Kidney glomerular epithelial cell (primary cell): Measurements from ENCODE around the gene CORO2A.
A peak's percentile ranks its signal among the peaks of the same experiment; 100 is the strongest.
"Not testable (repeated sequence)": the region's sequence is repeated elsewhere in the genome, so short reads cannot be mapped to it uniquely, and the experiment has no call there.

Experiments
- DNase-seq: peaks from one replicate; lab custom pipeline; 2025; lab: John Stamatoyannopoulos, UW

Gene CORO2A

DNA sequence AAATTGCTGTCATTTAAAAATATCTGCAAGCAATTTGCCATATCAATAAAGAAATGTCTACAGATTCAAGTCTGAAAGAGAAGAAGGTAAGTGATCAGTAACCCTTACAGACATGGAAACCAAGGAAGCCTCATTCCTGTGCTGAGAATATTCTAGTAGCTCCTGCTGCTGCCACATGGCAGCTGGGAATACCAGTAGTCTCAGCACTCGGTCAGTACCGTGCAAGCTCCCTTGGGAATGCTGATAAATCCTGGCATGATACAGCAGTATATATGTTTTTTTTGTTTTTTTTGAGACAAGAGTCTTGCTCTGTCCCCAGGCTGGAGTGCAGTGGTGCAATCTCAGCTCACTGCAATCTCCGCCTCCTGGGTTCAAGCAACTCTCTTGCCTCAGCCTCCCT is 108.0 kb downstream of the CORO2A start:
- no peak for DNase-seq

DNA sequence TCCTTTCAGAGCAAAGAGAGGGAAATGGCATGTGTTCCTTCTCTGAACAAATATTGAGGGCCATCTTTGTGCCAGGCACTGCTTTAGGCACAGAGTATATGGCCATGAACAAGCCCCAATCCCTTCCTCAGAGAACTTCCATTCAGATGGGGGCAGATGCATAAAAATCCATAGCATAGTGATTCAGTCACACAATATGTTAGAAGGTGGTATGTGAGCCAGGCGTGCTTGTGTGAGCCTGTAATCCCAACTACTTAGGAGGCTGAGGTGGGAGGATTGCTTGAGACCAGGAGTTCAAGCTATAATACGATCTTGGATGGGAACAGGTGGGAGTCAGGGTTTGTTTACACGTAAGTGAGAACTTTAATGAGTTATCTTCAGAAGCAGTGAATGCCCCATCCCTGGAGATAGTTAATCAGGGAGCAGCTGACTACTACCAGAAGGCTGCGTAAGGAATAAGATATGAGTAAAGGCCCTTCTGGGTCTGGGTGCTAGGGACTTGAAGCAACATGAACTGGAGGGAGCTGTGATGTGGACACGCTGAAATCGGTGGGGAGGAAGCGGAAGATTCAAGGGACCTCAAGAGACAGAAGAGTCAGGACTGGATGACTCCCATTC is 108.8 kb downstream of the CORO2A start:
- DNase-seq = no peak

DNA sequence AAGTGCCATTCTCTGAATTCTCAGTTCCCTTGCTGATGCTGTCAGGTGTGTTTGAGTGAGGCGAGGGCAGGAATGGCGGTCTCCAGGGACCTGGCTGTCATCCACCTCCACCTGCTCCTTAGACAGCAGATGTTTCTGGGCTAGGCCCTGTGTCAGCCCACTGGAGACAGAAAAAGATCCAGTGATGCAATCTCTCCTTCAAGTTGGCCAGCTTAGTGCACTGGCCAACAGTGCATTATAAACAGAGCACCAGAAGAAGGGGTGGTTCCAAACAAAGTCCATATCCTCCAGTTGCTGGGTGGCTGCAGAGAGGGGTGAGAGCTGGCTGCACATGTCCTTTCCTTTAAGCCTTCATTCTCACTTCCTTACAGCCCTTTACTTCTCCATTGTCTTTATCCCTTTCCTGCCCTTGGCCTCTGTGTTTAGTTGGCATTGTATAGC is 109.4 kb downstream of the CORO2A start:
- DNase-seq = no peak

DNA sequence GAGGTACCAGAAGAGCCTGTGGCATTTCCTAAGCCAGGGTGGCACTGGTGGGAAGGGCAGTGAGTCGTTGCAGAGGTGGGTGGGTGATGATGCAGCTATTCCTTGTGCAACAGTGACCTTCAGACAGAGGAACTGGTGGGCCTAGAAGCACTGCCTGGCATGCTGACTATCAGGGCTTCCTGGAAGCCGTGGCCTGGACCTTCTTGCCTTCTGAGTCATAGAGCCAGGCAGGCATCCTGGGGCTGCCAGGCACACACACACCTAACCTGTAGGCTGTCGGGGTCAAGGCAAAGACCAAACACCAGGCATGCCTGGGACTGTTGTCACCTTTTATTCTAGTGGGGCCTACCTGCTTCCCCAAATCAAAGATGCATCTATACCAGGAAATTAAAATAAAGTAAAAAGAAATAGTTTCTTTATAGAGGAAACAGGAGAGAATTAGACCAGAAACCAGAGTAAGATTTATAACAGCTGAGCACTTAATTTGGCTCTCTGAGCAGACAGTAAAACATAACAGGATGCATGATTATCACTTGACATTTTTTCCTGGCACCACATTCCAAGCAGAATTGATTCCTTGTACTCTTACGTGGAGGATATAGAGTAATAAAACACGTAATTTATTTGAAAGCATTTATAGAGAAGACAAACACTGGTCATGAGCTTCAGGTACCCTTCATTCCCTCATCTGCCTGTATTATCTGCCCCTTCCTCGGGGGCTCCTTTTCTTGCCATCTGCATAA is 110.8 kb downstream of the CORO2A start:
- peak; percentile 32 for DNase-seq

DNA sequence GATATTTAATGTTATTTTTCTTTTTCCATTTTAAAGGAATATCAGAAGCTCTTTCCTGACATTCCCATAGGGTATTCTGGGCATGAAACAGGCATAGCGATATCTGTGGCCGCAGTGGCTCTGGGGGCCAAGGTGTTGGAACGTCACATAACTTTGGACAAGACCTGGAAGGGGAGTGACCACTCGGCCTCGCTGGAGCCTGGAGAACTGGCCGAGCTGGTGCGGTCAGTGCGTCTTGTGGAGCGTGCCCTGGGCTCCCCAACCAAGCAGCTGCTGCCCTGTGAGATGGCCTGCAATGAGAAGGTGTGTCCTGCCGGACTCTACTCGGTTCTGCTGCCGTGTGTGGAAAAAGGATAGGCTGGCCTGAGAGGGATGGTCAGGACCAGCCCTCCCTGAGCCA is 111.7 kb downstream of the CORO2A start:
- DNase-seq = no peak

DNA sequence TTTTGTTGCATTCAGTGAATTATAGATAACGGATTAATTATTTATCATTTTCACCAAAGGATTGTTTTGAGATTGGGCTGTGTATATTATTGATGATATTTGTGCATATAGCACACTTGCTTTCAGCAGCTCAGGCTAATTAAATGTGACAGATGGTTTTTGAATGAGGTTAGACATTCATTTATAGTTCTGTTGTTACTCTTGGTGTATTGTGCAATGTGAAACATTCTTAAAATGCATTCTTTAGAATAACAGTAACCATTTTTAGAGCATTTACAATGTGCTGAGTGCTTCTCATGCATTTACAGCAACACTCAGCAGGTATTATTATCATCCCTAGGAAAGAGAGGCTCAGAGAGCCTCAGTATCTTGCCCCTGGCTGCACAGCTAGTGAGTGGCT is 112.1 kb downstream of the CORO2A start:
- no peak for DNase-seq

DNA sequence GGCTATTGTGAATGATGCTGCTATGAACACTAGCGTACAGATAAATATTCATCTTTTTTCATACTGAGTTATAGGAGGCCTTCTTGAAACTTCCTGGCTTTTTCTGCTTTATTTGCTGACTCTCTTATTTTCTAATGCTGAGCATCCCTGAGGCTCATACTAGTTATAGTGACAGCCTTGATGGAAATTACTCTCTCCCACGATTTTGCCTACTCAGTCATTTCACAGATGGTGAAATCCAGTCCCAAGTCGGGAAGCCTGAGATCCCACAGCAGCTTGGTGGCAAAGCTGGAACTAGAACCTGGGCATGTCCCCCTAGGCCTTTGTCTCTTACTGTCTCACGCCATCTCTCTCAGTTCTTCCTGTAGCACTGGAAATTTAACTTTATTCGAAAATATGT is 113.5 kb downstream of the CORO2A start:
- DNase-seq = no peak

DNA sequence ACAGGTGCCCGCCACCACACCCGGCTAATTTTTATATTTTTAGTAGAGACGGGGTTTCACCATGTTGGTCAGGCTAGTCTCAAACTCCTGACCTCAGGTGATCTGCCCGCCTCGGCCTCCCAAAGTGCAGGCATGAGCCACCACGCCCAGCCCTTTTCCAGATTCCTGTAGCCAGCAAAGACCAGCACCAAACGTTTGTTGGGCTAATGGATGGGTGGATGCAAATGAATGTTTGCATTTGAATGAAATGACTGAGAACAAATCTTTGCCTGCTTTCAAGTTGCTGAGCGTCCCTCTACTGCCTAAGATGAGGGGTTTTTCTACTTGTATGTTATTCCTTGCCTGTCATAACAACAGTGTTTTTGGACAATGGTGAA is 115.9 kb downstream of the CORO2A start:
- not testable (repeated sequence) for DNase-seq

DNA sequence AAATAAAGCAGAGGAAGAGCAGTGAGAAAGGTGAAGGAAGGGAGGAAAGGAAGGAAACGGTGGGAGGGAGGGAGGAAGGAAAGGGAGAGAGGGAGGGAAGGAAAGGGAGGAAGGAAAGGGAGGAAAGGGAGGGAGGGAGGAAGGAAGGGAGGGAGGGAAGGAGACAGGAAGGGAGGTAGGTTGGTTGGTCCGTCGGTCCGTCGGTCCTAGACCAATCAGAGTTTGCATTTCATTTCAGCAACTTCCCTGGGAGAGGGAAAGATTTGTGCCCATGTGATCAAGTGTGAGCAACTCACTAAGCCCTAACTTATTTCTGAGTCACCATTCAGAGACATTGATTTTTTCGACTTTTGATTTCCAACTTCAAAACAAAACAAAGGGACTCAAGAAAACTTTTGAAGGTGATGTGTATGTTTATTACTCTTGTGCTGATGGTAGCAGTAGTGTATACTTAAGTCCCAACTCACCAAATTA is 117.1 kb downstream of the CORO2A start:
- no peak for DNase-seq

DNA sequence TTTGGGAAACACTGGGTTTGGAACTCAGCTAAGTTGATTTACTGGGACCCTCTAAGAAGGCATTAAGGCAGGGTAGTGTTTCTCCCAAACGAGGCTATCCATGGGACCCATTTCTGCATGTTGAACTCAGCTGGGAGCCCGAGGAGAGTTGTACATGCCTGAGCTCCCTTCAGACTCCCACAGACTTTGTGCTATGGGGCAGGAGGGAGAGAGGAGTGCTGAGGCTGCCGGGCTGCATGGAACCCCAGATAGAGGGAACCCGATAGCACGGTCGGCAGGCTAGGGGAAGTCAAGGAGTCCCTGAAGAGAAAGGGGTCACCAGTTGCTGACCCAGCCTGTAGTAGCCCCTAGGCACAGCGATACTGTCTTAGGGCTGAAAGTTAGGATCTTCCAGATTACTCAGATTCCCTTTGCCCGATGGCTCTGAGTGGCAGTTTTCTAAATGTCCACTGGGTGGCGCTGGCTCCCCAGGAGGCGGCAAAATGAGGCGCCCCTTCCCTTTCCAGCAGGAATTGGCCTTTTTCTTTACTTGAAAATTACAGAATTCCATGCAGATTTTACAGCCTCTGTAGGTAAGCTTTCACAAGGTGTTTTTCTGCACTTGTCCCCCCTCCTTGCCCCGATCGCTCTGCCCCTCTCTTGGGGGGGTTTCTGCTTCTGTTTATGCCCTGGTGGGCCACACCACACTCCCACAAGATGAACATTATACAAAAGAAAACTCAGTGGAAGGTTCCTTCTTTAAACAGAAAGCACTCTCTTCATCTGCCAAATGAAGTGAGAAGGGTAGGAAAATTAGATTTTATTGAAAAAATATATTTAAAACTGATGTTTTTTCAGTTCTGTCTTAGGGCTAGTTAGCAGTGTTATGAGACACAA is 118.1 kb downstream of the CORO2A start:
- DNase-seq = peak; percentile 48

DNA sequence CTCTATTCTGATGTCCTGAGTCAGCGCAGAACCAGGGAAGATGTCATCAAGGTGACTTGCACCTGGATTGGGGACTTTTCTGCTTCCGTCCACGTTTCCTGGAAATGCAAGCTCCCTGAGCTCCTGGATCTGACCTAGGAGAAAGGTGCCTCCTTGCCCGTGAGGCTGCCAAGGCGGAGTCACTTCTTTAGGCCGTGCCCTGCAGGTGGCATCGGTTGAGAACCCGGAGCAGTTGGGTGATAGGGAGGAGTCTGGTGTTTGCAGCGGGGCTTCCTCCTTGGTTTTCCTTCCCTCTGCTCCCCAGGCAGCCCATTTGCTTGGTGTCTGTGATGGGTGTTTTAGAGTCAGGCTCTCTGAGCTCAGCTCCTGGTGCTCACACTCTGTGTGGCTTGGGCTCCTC is 120.7 kb downstream of the CORO2A start:
- no peak for DNase-seq
